K562 (cell line): ENCODE measurements around the gene SGSH. TPM values are rescaled to one million over a fixed set of nuclear protein-coding genes. Genes with fewer than 3 reads are reported as not detected.

Experiments used
- ADNP ChIP-seq: fragments of 200-800 bp; sonication (Bioruptor generic); IDR thresholded peaks from 2 replicates; pipeline ENCODE4 v1.6.1; 2016; ENCODE audit warnings: missing genetic modification characterization, missing compliant biosample characterization
- HDAC2 ChIP-seq: fragments of 450-650 bp; IDR thresholded peaks from 2 replicates; pipeline ENCODE4 v1.6.1; 2016; ENCODE audit warnings: mild to moderate bottlenecking
- KAT8 ChIP-seq: fragments of 450-650 bp; IDR thresholded peaks from 2 replicates; pipeline ENCODE4 v1.6.1; 2016; ENCODE audit warnings: low read depth, mild to moderate bottlenecking
- KLF16 ChIP-seq: IDR thresholded peaks from 2 replicates; pipeline ENCODE4 v1.6.1; 2016; ENCODE audit warnings: antibody characterized with exemption
- KLF6 ChIP-seq: fragments of 250-450 bp; sonication (Bioruptor Pico); IDR thresholded peaks from 2 replicates; pipeline ENCODE4 v1.4.0; 2020; ENCODE audit warnings: mild to moderate bottlenecking, moderate library complexity, borderline replicate concordance
- RCOR1 ChIP-seq, 2 experiments: IDR thresholded peaks; 2 replicates each; pipeline ENCODE4 v1.6.1; 2012; ENCODE audit warnings: low read depth in 2 of 2, low read length in 2 of 2, borderline replicate concordance in 1 of 2, improper control_type of control experiment in 1 of 2
- RFX1 ChIP-seq: fragments of 450-650 bp; IDR thresholded peaks from 2 replicates; pipeline ENCODE4 v1.6.1; 2016; ENCODE audit warnings: mild to moderate bottlenecking, moderate library complexity
- RREB1 ChIP-seq: fragments of 250-450 bp; sonication (Bioruptor Pico); IDR thresholded peaks from 2 replicates; pipeline ENCODE4 v1.4.0; 2020
- SMC3 ChIP-seq: conservative IDR thresholded peaks from 2 replicates; pipeline ENCODE4 v1.6.1; 2011; ENCODE audit warnings: low read depth, low read length, improper control_type of control experiment; ENCODE audit not compliant: insufficient read depth
- TBL1XR1 ChIP-seq, 2 experiments: IDR thresholded peaks; 2 replicates each; pipeline ENCODE4 v1.6.1; 2012; ENCODE audit warnings: improper control_type of control experiment in 2 of 2, low read length in 2 of 2, mild to moderate bottlenecking in 1 of 2
- TEAD1 ChIP-seq, 2 experiments: fragments of 450-650 bp in 1 of 2; sonication (generic) in 1 of 2; formaldehyde crosslinking; IDR thresholded peaks; 2 replicates each; pipeline versions ENCODE4 v1.4.0 to v1.8.0; 2020 to 2022; ENCODE audit warnings: mild to moderate bottlenecking in 2 of 2, missing genetic modification reagents in 1 of 2
- YY1 ChIP-seq, 3 experiments: IDR thresholded peaks; 2 replicates each; pipeline ENCODE4 v1.6.1; 2011; ENCODE audit warnings: low read length in 2 of 3, mild to moderate bottlenecking in 2 of 3, moderate library complexity in 2 of 3, borderline replicate concordance in 1 of 3, control low read depth in 1 of 3, low read depth in 1 of 3; ENCODE audit not compliant: insufficient read depth in 3 of 3, insufficient replicate concordance in 2 of 3, control insufficient read depth in 1 of 3, insufficient read length in 1 of 3; ENCODE audit errors: extremely low read depth in 1 of 3
- ZFX ChIP-seq: sonication (generic); formaldehyde crosslinking; IDR thresholded peaks from 2 replicates; pipeline ENCODE4 v1.8.0; 2022; ENCODE audit warnings: mild to moderate bottlenecking, missing genetic modification reagents, moderate library complexity
- ZNF140 ChIP-seq: fragments of 250-450 bp; sonication (Bioruptor Pico); IDR thresholded peaks from 2 replicates; pipeline ENCODE4 v1.8.0; 2021; ENCODE audit warnings: moderate library complexity, mild to moderate bottlenecking, inconsistent platforms
- ZNF3 ChIP-seq: fragments of 250-450 bp; sonication (Bioruptor Pico); IDR thresholded peaks from 2 replicates; pipeline ENCODE4 v1.5.0; 2021; ENCODE audit warnings: mild to moderate bottlenecking, moderate library complexity
- polyA plus RNA-seq, 8 experiments: library from polyadenylated mRNA; depleted of rRNA in 4 of 8; stranded (reverse) in 5 of 8; unstranded in 3 of 8; fragments of >200 nt; fragmentation: Nextera tagmentation in 2 of 8; fragmentation: Illumina TruSeq in 1 of 8; extraction: Ambion mirVana in 2 of 8; extraction: Trizol in 1 of 8; gene quantifications; 2 replicates each; pipeline versions ENCODE4 v1.2.1 to v1.2.3, GENCODE V29; 2011 to 2014; ENCODE audit warnings: inconsistent platforms in 1 of 8, missing spikeins in 1 of 8
- total RNA-seq, 7 experiments: library from RNA; depleted of rRNA in 6 of 7; stranded (reverse); fragments of >200 nt in 6 of 7; fragmentation: Illumina TruSeq in 2 of 7; extraction: Trizol in 2 of 7; gene quantifications; 2 replicates each; pipeline versions ENCODE4 v1.2.1 to v1.2.3, GENCODE V29; 2011 to 2021; ENCODE audit warnings: low replicate concordance in 1 of 7
- TF ChIP-seq, protein P1 (sequence below): fragments of 450-650 bp; formaldehyde crosslinking; IDR thresholded peaks from 2 replicates; pipeline ENCODE4 v1.4.0; 2020; ENCODE audit warnings: mild to moderate bottlenecking, moderate library complexity
- TF ChIP-seq, protein P2 (sequence below), 2 experiments: fragments of 450-650 bp in 1 of 2; sonication (generic) in 1 of 2; formaldehyde crosslinking in 1 of 2; IDR thresholded peaks in 1 of 2; conservative IDR thresholded peaks in 1 of 2; 2 replicates each; pipeline versions ENCODE4 v1.6.1 to v1.8.1; 2016 to 2023; ENCODE audit warnings: mild to moderate bottlenecking in 2 of 2, moderate library complexity in 2 of 2, inconsistent platforms in 1 of 2, missing genetic modification reagents in 1 of 2

The SGSH gene
- total and polyA plus RNA-seq, 9 of the 15 experiments (the other 6 are each of a cell fraction or from before 2014, with no cell fraction given): 0.25 to 15.7 (median 4.9) TPM

- peak; percentile 62; the same call in 1 of the 2 replicates for TF ChIP-seq RREB1 (CRISPR knock-in tag)
- TF ChIP-seq KLF16: 0 out of 2 replicates have a peak, but pooled peaks have one; percentile 19
- TF ChIP-seq KAT8: no peak
- peak in 1 of 2 experiments; percentile 89; a peak in 2 of 4 replicates for TF ChIP-seq RCOR1 (IDR thresholded peaks at IDR 0.05; ENCODE audit: borderline replicate concordance in 1 of 2, low read depth in 2 of 2, low read length in 2 of 2)
- no peak for TF ChIP-seq RFX1
- TF ChIP-seq SMC3: peak; percentile 92
- TF ChIP-seq ZFX (CRISPR knock-in tag): no peak
- 0 out of 4 replicates have a peak, but pooled peaks of 1 of the 2 experiments have one; percentile 17 for TF ChIP-seq TBL1XR1 (IDR thresholded peaks at IDR 0.05; ENCODE audit: low read length in 2 of 2)
- peak; percentile 82; the same call in 1 of the 2 replicates for TF ChIP-seq ADNP (tag)
- TF ChIP-seq YY1 (IDR thresholded peaks at IDR 0.05; ENCODE audit: borderline replicate concordance in 1 of 3, control insufficient read depth in 1 of 3, extremely low read depth in 1 of 3, insufficient read depth in 3 of 3, insufficient read length in 1 of 3, insufficient replicate concordance in 2 of 3, low read depth in 1 of 3, low read length in 2 of 3): peak in 1 of 3 experiments; percentile 38
- TF ChIP-seq, protein P1, sequence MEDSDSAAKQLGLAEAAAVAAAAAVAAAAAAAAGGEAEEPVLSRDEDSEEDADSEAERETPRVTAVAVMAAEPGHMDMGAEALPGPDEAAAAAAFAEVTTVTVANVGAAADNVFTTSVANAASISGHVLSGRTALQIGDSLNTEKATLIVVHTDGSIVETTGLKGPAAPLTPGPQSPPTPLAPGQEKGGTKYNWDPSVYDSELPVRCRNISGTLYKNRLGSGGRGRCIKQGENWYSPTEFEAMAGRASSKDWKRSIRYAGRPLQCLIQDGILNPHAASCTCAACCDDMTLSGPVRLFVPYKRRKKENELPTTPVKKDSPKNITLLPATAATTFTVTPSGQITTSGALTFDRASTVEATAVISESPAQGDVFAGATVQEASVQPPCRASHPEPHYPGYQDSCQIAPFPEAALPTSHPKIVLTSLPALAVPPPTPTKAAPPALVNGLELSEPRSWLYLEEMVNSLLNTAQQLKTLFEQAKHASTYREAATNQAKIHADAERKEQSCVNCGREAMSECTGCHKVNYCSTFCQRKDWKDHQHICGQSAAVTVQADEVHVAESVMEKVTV (CRISPR knock-in tag): peak; percentile 90
- 0 out of 2 replicates have a peak, but pooled peaks have one; percentile 38 for TF ChIP-seq HDAC2
- peak in 1 of 2 experiments; percentile 56; a peak in 2 of 4 replicates for TF ChIP-seq TEAD1 (CRISPR knock-in tag; IDR thresholded peaks at IDR 0.05)
- TF ChIP-seq KLF6 (CRISPR knock-in tag): 0 out of 2 replicates have a peak, but pooled peaks have one; percentile 23
- TF ChIP-seq, protein P2, sequence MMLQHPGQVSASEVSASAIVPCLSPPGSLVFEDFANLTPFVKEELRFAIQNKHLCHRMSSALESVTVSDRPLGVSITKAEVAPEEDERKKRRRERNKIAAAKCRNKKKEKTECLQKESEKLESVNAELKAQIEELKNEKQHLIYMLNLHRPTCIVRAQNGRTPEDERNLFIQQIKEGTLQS (IDR thresholded peaks at IDR 0.05): no peak
- TF ChIP-seq, protein P2 (CRISPR knock-in tag; conservative IDR thresholded peaks at IDR 0.05): 0 out of 2 replicates have a peak, but pooled peaks have one; percentile 21
- no peak for TF ChIP-seq ZNF140 (CRISPR knock-in tag)
- TF ChIP-seq ZNF3 (CRISPR knock-in tag): no peak
These were observed 24.2 kb downstream of the SGSH start (continued) for GRCh38 chr17:80195671-80196529.
